ENCODE measurements around the gene LCNL1. TPM values are rescaled to one million over a fixed set of nuclear protein-coding genes. Genes with fewer than 3 reads are reported as not detected.

The LCNL1 gene
- total RNA-seq, 1 experiment from 2014 or later = not detected

GRCh38 chr9:136975644-136976043 is 7.1 kb upstream of the LCNL1 start:
- H3K36me3 Mint-ChIP-seq (ENCODE audit: insufficient read depth, unreplicated experiment) = no peaks in the 10 kb centered on the region
- ChIA-PET POLR2A (no interaction called here), CTCF (interaction anchor here (0.7 to 1.1 kb wide), 4 partner anchors 11 to 341 kb away, joined by 3 to 5 read pairs (median 4); no protein-coding TSS in a partner anchor)
- no peak overlapping the region for H3K27ac Mint-ChIP-seq (ENCODE audit: low read depth, unreplicated experiment)
- no peaks in the 10 kb centered on the region for H3K27me3 Mint-ChIP-seq (ENCODE audit: insufficient read depth, unreplicated experiment)
- no peak for DNase-seq (ENCODE audit: unreplicated experiment)
- H3K4me1 Mint-ChIP-seq (ENCODE audit: insufficient read depth, unreplicated experiment) = peaks cover 7% of the 10 kb centered on the region
- H3K9me3 Mint-ChIP-seq (ENCODE audit: unreplicated experiment) = no peaks in the 10 kb centered on the region
- BruUV-seq (replicated peaks) = no TSS peak
- H3K4me3 Mint-ChIP-seq (ENCODE audit: unreplicated experiment) = no peak overlapping the region
- peak; percentile 3 for TF ChIP-seq CTCF (IDR thresholded peaks at IDR 0.05; ENCODE audit: unreplicated experiment)
- intact Hi-C loops (cut with micrococcal nuclease) = no loop called here

GRCh38 chr9:136977223-136977622 is 5.6 kb upstream of the LCNL1 start, which contains the start of gene PTGDS:
PTGDS (plus strand) TSS chr9:136977504; CDS start chr9:136977579, 75 bp downstream.
- BruUV-seq (replicated peaks) = no TSS peak
- Mint-ChIP-seq H3K9me3 (ENCODE audit: unreplicated experiment) (no peaks in the 10 kb centered on the region), H3K4me1 (ENCODE audit: insufficient read depth, unreplicated experiment) (peaks cover 7% of the 10 kb centered on the region), H3K27me3 (ENCODE audit: insufficient read depth, unreplicated experiment) (no peaks in the 10 kb centered on the region), H3K27ac (ENCODE audit: low read depth, unreplicated experiment) (no peak within 1 kb of the TSS), H3K36me3 (ENCODE audit: insufficient read depth, unreplicated experiment) (no peaks in the 10 kb centered on the region), H3K4me3 (ENCODE audit: unreplicated experiment) (no peak within 1 kb of the TSS)
- ChIA-PET POLR2A (no interaction called here), CTCF (no interaction called here)
- TF ChIP-seq CTCF (IDR thresholded peaks at IDR 0.05; ENCODE audit: unreplicated experiment) = no peak
- intact Hi-C loops (cut with micrococcal nuclease) = no loop called here
- no peak for DNase-seq (ENCODE audit: unreplicated experiment)

GRCh38 chr9:136977649-136978072 is 5.1 kb upstream of the LCNL1 start:
- no TSS peak for BruUV-seq (replicated peaks)
- no peak overlapping the region for H3K27ac Mint-ChIP-seq (ENCODE audit: low read depth, unreplicated experiment)
- no peak for DNase-seq (ENCODE audit: unreplicated experiment)
- ChIA-PET CTCF (no interaction called here), POLR2A (interaction anchor here (0.6 kb wide), 1 partner anchor 242 kb away, joined by 3 read pairs; no protein-coding TSS in a partner anchor)
- no peak overlapping the region for H3K4me3 Mint-ChIP-seq (ENCODE audit: unreplicated experiment)
- intact Hi-C loops (cut with micrococcal nuclease) = no loop called here
- no peaks in the 10 kb centered on the region for H3K36me3 Mint-ChIP-seq (ENCODE audit: insufficient read depth, unreplicated experiment)
- H3K27me3 Mint-ChIP-seq (ENCODE audit: insufficient read depth, unreplicated experiment) = no peaks in the 10 kb centered on the region
- H3K9me3 Mint-ChIP-seq (ENCODE audit: unreplicated experiment) = no peaks in the 10 kb centered on the region
- H3K4me1 Mint-ChIP-seq (ENCODE audit: insufficient read depth, unreplicated experiment) = peaks cover 7% of the 10 kb centered on the region
- no peak for TF ChIP-seq CTCF (IDR thresholded peaks at IDR 0.05; ENCODE audit: unreplicated experiment)

GRCh38 chr9:136978073-136978864 is 4.5 kb upstream of the LCNL1 start:
- peak; percentile 29 for DNase-seq (ENCODE audit: unreplicated experiment)
- H3K36me3 Mint-ChIP-seq (ENCODE audit: insufficient read depth, unreplicated experiment) = no peaks in the 10 kb centered on the region
- BruUV-seq (replicated peaks) = no TSS peak
- ChIA-PET CTCF (no interaction called here), POLR2A (interaction anchor here (0.6 kb wide), 1 partner anchor 243 kb away, joined by 3 read pairs; no protein-coding TSS in a partner anchor)
- H3K4me3 Mint-ChIP-seq (ENCODE audit: unreplicated experiment) = no peak overlapping the region
- H3K27ac Mint-ChIP-seq (ENCODE audit: low read depth, unreplicated experiment) = no peak overlapping the region
- TF ChIP-seq CTCF (IDR thresholded peaks at IDR 0.05; ENCODE audit: unreplicated experiment) = no peak
- intact Hi-C loops (cut with micrococcal nuclease) = no loop called here
- H3K4me1 Mint-ChIP-seq (ENCODE audit: insufficient read depth, unreplicated experiment) = peaks cover 7% of the 10 kb centered on the region
- no peaks in the 10 kb centered on the region for H3K9me3 Mint-ChIP-seq (ENCODE audit: unreplicated experiment)
- no peaks in the 10 kb centered on the region for H3K27me3 Mint-ChIP-seq (ENCODE audit: insufficient read depth, unreplicated experiment)
